HG02798 (cell line): ENCODE results near the gene STOM.
"Not testable (repeated sequence)": the region's sequence is repeated elsewhere in the genome, so short reads cannot be mapped to it uniquely, and the experiment has no call there.

Experiments used
- ATAC-seq: cut with Tn5 transposase; IDR thresholded peaks from one replicate; pipeline ENCODE4 v1.9.1; 2021; ENCODE audit warnings: mild to moderate bottlenecking; ENCODE audit not compliant: unreplicated experiment, poor library complexity

Gene STOM, protein sequence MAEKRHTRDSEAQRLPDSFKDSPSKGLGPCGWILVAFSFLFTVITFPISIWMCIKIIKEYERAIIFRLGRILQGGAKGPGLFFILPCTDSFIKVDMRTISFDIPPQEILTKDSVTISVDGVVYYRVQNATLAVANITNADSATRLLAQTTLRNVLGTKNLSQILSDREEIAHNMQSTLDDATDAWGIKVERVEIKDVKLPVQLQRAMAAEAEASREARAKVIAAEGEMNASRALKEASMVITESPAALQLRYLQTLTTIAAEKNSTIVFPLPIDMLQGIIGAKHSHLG

DNA sequence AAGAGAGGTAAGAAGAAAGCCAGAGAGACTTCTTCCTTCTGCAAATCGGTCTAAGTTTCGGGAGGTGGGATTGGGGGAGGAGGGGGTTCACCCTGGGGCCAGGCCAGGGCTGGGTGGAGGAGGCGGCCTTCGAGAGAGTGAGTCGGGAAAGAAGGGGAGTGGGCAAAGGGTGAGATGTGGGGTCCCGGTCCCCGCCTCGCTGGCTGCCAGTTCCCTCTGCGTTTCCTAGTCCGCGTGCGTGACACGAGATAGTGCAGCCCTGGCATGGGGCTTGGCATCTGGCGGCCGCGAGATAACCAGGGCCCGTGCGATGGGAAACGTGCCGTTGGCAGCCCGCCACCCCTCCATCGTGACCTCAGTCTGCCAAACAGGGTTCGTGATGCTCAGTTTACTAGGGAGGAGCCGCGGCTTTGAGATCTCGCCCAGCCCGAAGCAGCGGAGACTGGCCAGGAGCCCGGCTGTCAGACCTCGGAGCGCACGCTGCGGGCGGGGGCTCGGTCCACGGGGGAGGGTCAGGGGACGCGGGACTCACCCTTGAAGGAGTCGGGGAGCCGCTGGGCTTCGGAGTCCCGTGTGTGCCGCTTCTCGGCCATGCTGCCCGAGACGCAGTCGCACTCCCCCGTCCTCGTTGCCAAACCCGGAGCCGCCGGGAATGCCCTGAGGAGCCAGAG lies at the start of gene STOM:
STOM (minus strand) TSS at position 656 of the 671 bp plus-strand sequence; CDS start at position 593, 63 bp downstream.
- ATAC-seq: peak; percentile 55

DNA sequence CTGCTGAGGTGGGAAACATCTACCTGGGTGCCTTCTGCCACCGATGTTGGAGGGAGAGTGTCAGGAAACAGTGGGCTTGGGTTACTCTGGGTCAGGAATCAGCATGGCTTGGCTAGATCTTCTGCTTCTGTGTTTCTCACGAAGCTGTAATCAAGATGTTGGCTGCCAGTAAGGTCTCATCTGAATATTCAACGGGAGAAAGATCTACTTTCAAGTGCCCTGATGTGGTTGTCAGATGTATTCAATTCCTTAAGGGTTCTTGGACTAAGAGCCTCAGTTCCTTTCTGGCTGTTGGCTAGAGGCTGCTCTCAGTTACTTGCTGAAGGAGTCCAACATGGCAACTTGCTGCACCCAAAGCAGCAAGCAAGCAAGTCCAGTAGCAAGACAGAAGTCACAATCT lies 41.9 kb upstream of the STOM start:
- no peak for ATAC-seq

DNA sequence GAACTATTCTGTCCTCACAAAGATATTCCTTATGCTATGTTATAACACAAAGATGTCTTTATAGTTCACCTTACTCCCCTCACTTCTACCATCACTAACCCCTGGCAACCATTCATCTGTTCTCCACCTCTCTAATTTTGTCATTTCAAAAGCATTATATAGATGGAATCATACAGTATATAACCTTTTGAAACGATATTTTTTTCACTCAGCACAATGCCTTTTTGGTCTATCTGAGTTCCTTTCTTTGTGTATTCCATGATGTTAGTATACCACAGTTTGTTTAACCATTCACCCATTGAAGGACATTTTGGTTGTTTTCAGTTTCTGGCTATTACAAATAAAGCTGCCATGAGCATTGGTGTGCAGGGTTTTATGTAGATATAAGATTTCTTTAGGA lies 35.8 kb upstream of the STOM start:
- no peak for ATAC-seq

DNA sequence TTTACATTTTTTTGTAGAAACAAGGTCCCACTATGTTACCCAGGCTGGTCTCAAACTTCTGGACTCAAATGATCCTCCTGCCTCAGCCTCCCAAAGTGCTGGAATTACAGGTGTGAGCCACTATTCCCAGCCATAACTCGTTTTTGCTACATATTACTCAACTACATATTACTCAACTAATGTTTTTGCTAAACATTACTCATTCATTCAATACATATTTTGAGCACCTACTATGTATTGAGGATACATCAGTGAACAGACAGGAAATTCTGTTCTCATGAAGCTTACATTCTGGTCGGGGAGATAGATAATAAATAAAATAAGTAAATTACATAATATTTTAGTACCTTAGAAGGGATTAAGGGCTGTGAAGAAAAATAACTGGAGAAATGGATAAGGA lies 34.9 kb upstream of the STOM start:
- ATAC-seq: no peak

DNA sequence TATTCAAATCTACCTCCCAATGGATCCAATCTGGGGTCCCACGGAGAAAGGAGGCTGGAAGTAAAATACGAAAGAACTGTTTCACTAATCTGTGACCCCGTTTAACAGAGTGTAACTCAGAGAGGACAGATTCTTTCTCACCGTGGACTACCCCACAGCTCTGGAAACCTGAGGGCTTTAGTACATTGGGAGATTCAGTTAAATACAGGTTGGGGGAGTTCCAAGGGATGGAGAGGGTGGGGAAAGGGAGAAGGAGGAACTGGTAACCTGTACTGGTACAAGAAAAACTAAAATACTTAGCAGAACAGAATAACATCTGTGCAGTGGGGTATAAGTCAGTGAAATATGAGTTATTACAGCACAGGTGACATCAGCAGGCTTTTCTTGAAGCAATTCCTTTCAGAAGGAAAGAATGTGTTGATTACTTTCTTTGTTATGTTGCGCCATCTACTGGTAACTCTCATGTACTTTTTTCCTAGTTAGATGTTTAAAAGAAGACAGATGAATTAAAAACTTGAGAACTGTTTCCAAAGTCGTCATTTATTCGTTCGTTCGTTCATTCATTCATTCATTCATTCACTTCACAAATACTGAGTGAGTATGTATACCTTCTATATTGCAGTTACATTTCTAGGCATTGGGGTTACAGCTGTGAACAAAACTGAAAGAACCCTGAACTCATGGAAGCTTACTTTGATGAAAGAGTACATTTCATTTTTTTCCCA lies 30.0 kb upstream of the STOM start:
- no peak for ATAC-seq

- ATAC-seq: no peak
Observed at GRCh38 chr9:121399126-121399882, 29.3 kb upstream of the STOM start.

GRCh38 chr9:121398374-121398773 lies 28.3 kb upstream of the STOM start:
- no peak for ATAC-seq

DNA sequence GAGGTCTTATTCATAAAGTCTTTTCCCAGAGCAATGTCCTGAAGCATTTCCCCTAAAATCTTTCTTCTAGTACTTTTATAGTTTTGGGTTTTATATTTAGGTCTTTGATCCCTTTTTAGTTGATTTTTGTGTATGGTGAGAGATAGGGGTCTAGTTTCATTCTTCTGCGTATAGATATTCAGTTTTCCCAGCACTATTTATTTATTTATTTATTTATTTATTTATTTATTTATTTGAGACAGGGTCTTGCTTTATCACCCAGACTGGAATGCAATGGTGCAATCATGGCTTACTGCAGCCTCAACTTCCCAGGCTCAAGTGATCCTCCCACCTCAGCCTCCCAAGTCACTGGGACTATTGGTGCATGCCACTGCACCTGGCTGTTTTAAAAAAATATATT lies 27.2 kb upstream of the STOM start:
- not testable (repeated sequence) for ATAC-seq

GRCh38 chr9:121395558-121395957 lies 25.5 kb upstream of the STOM start:
- no peak for ATAC-seq

DNA sequence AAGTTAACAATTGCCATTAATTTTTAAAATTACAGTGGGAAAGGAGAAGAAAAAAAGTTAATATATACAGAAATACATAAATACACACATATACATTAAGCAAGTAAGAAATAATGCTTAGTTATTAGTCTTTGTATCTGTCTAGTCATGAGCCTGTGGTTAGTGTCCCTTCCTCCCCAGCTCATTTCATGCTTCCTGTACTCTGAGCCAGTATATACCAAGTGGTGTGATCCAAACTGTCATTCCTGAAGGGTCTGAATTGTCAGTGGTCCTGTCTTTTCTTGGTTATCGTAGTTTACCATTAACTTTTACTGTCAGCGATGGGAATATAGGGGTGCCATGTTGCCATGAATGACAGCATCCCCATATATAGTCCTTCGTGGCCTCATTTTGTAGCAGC lies 24.2 kb upstream of the STOM start:
- no peak for ATAC-seq

GRCh38 chr9:121393318-121393717 lies 23.3 kb upstream of the STOM start:
- no peak for ATAC-seq

- ATAC-seq: no peak
Observed at GRCh38 chr9:121390372-121390771, 20.3 kb upstream of the STOM start.

DNA sequence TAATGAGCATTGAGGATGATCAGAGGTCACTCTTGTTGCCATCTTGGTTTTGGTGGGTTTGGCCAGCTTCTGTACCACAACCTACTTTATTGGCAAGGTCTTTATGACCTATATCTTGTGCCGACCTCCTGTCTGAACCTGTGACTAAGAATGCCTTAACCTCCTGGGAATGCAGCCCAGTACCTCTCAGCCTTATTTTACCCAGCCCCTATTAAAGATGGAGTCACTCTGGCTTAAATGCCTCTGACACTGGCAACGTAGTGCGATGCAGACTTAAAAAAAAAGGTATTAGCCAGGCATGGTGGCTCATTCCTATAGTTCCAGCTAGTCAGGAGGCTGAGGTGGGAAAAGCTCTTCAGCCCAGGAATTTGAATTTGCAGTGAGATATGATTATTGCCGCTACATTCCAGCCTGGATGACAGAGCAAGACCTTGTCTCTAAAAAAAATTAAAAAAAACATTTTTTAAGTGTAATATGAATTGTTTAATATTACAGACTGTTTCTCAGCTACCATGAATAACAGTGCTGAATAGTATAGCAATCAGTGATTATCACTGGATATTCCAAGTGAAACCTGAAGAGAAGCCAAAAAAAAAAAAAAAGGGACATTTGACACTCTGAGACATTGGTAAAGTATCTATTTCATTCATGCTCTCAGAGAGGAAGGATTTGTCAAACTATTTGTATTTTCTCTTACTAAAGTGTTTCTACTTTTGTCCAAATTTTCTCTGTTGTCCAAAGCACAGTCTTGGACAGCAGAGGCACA lies 18.3 kb upstream of the STOM start:
- no peak for ATAC-seq

DNA sequence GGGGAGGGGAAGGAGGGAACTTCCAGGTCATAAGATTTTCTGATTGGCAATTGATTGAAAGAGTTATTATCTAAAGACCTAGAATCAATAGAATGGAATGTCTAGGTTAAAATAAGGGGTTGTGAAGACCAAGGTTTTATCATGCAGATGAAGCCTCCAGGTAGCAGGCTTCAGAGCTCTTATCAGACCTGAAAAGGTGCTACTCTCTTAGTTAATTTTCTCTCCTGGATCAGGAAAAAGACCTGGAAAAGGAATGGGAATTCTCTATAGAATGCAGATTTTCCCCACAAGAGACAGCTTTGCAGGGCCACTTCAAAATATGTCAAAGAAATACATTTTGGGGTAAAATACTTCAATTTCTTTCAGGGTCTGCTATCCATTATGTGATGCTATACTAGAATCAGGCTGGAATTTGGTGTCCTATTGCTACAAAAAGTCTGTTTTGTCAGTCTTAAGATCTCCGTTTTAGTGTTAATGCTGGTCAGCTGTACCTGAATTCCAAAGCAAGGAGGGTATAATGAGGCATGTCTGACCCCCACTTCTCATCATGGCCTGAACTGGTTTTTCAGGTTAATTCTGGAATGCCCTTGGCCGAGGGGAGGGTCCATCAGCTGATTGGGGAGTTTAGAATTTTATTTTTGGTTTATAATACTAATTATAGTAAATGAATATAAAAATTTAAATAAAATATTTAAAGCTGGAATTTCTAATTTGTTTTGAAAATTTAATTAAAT lies 16.6 kb upstream of the STOM start:
- ATAC-seq: no peak

DNA sequence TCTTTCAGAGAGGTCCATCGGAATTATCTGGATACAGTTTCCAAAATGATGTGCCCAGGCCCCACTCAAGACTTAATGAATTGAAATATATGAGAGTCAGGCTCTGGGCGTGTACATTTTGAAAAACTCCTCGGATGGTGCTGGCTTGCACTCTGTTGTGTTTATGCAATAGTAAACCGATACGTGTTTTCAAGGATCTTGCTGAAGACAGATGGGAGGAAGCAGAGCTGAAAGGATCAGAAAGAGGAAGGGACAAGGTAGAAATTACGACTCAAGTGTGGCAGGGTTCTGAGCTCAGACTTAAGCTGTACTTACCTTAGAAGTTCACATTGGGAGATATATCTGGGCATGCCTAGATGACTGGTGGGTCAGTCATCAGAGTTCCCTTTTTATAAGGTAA lies 13.7 kb upstream of the STOM start:
- ATAC-seq: no peak

DNA sequence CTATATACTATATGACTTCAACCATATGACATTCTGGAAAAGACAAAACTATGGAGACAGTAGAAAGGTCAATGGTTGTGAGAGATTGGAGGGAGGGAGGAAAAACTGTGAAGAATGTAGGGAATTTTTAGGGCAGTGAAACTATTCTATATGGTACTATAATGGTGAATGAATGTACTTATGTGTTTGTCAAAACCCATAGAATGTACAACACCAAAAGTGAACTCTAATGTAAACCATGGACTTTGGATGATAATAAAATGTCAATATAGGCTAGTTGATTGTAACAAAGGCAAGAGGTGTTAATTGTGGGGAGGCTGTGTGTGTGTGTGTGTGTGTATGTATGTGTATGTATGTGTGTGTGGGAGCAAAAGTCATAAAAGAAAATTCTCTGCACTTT lies 10.8 kb upstream of the STOM start:
- ATAC-seq: no peak

GRCh38 chr9:121376214-121376830 lies 6.3 kb upstream of the STOM start:
- no peak for ATAC-seq

DNA sequence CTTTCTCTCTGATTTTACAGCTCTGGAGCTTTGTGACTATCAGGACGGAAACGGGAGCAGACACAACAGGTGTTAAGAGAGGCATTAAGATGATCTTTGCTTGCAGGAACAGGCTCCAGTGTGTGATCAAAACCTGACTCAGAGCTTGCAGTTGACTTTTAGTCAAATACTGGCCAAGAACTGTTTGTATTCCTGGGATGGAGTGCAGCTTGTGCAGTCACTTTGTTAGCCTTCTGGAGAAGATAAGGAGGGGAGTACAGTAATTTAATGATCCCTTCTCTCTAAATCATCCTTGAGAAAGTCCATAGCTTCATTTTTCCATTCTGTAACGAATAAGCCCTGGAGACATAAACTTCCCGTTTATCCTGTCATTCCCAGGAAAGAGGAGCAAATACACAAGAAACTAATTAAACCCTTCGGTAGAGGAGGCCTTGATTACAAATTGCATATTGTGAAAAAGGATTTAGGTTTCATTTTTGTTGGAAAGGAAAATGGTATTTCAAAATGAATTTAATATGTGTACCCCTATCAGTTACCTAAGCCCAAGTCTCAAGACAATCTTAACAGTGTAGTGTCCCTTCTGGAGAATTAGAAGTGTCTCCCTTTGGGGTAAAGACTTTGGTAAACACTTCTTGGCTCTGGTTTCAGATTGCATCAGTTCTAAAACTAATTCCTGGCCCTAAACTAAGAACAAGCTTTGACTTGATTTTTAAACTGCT lies 3.1 kb upstream of the STOM start:
- ATAC-seq: no peak
